BLaER1 (cell line): ENCODE data around the gene TMEM41A.
"Not testable (repeated sequence)": the region's sequence is repeated elsewhere in the genome, so short reads cannot be mapped to it uniquely, and the experiment has no call there.

Experiments
- H3K27ac ChIP-seq: shearing (Covaris generic); formaldehyde crosslinking; 2 replicates; pipeline ENCODE4 v1.8.1; 2022
- H3K27me3 ChIP-seq: shearing (Covaris generic); formaldehyde crosslinking; 2 replicates; pipeline ENCODE4 v1.8.1; 2022
- H3K36me3 ChIP-seq: shearing (Covaris generic); formaldehyde crosslinking; 2 replicates; pipeline ENCODE4 v1.8.1; 2022
- H3K4me1 ChIP-seq: shearing (Covaris generic); formaldehyde crosslinking; 2 replicates; pipeline ENCODE4 v1.8.1; 2022
- H3K4me2 ChIP-seq: shearing (Covaris generic); formaldehyde crosslinking; 2 replicates; pipeline ENCODE4 v1.8.1; 2022
- H3K4me3 ChIP-seq: shearing (Covaris generic); formaldehyde crosslinking; 2 replicates; pipeline ENCODE4 v1.8.1; 2022
- H3K9ac ChIP-seq: shearing (Covaris generic); formaldehyde crosslinking; 2 replicates; pipeline ENCODE4 v1.8.1; 2022
- H3K9me3 ChIP-seq: shearing (Covaris generic); formaldehyde crosslinking; 2 replicates; pipeline ENCODE4 v1.8.1; 2022
- H4K20me1 ChIP-seq: shearing (Covaris generic); formaldehyde crosslinking; 2 replicates; pipeline ENCODE4 v1.8.1; 2022
- Cebpa-rat ChIP-seq: shearing (Covaris generic); IDR thresholded peaks from 2 replicates; pipeline ENCODE4 v1.8.1; 2022

Gene TMEM41A

DNA sequence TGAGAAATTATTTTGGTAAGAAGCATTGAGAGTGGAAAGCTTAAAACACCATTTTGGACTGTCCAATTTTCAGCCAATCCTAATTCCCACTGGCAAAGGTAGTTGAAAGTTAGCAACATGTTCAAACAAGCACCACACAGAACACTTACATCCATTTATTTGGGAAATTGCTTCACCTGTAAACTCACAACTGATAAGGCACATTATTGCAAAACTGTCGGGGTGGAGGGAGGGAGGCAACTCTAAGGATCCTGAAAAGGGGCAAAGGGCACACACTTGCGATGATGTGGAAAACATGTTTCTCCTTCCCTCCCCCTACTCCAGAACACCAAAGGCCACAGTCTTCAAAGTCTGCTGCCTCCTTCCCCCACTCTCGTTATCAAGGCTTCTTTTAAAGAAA, 9.4 kb downstream of the TMEM41A start:
- Histone ChIP-seq H3K9me3 (no peaks in the 10 kb centered on the region), H3K27me3 (no peaks in the 10 kb centered on the region), H4K20me1 (peaks cover 10% of the 10 kb centered on the region; the same call in 1 of the 2 replicates), H3K36me3 (peaks cover 88% of the 10 kb centered on the region), H3K4me2 (no peak overlapping the region), H3K9ac (no peak overlapping the region), H3K4me1 (no peaks in the 10 kb centered on the region), H3K27ac (no peak overlapping the region), H3K4me3 (no peak overlapping the region)
- no peak for TF ChIP-seq Cebpa-rat

DNA sequence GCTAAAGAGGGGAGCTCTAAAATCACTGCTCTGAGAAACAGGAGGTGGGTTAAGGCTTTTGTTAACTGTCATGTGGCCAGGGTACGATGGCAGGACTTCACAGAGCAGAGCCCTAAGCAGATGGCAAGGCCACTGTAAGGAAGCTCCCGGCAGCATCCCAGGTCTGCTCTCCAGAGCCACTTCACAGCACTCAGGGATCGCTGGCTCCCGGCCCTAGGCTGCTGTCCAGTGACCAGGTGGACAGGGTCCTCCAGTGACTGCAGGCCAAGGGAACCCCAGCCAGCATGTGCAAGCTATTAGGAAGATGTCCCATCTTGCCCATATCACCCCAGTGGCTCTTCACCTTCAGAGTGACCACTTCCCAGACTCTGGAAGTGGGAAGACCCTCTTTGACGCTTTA, 10.4 kb downstream of the TMEM41A start:
- Histone ChIP-seq H3K36me3 (peaks cover 78% of the 10 kb centered on the region), H3K27me3 (no peaks in the 10 kb centered on the region), H3K9ac (no peak overlapping the region), H3K4me3 (no peak overlapping the region), H3K9me3 (no peaks in the 10 kb centered on the region), H3K27ac (no peak overlapping the region), H3K4me1 (no peaks in the 10 kb centered on the region), H3K4me2 (no peak overlapping the region), H4K20me1 (no peaks in the 10 kb centered on the region)
- no peak for TF ChIP-seq Cebpa-rat

DNA sequence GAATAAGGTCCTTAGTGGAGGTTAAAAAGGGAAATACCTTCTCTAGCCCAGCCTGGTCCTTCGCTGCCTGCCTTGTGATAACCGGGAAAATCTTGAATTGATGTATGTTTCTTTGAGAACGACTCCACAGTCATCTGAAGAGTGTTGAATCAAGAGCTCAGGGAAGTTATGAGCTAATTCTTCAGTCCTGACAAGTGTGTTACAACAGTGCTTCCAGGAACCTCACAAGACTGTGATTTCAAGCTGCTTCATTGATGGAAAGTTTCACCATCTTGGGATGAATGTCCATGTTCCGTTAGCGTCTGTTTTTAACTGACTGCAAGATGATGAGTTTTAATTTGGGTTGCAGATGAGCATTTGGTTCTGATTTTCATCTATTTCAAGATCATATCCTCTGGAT, 12.4 kb downstream of the TMEM41A start:
- no peak overlapping the region for H3K4me3 ChIP-seq
- no peak overlapping the region for H3K9ac ChIP-seq
- no peaks in the 10 kb centered on the region for H3K27me3 ChIP-seq
- no peaks in the 10 kb centered on the region for H3K4me1 ChIP-seq
- H3K27ac ChIP-seq = no peak overlapping the region
- no peak for TF ChIP-seq Cebpa-rat
- no peaks in the 10 kb centered on the region for H4K20me1 ChIP-seq
- H3K4me2 ChIP-seq = no peak overlapping the region
- no peaks in the 10 kb centered on the region for H3K9me3 ChIP-seq
- H3K36me3 ChIP-seq = peaks cover 64% of the 10 kb centered on the region

DNA sequence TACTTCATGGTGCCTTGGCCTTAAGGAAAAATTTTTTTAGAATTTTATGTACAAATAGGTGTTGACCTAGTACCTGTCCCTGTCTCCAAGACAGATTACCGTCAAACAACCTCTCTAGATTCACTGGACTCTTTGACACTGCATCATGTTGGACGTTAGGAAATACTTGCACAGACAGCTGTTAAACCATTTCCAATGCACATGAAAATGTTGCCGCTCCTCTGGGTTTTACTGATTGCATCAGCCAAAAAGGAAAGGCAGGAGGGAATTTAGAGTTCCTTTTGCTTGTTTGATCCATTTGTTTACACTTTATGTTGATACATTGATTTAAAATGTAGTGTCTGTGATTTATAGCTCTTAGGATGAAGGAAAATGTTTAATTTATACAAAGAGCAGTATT, 14.5 kb downstream of the TMEM41A start:
- no peak overlapping the region for H3K27ac ChIP-seq
- no peak overlapping the region for H3K4me3 ChIP-seq
- no peak for TF ChIP-seq Cebpa-rat
- peaks cover 58% of the 10 kb centered on the region for H3K36me3 ChIP-seq
- peaks cover 11% of the 10 kb centered on the region; the same call in 1 of the 2 replicates for H3K9me3 ChIP-seq
- no peaks in the 10 kb centered on the region for H3K27me3 ChIP-seq
- H3K4me2 ChIP-seq = no peak overlapping the region
- H4K20me1 ChIP-seq = no peaks in the 10 kb centered on the region
- H3K4me1 ChIP-seq = no peaks in the 10 kb centered on the region
- no peak overlapping the region for H3K9ac ChIP-seq

DNA sequence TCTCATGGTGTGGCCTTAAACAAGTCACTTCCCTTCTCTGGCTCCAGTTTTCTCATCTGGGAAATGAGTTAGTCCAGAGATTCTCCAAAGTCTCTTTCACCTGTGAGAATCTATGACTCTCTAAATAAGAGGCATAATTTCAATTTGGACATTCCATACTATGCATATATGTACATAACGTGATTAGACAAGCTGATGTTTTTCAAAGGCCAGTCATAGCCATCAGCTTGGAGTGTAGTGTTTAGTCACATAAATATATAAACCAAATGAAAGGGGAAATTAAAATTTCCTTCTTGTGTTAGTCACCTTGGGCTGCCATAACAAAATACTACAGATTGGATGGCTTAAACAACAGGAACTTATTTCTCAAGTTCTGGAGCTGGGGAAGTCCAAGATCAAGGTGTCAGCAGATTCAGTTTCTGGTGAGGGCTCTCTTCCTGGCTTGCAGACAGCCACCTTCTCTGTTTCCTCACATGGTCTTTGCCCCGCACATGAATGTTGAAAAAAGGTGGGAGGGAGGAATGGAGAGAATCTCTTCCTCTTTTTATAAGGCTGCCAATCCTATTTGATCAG, 19.4 kb downstream of the TMEM41A start:
- H3K4me1 ChIP-seq = no peaks in the 10 kb centered on the region
- no peak overlapping the region for H3K9ac ChIP-seq
- no peak for TF ChIP-seq Cebpa-rat

DNA sequence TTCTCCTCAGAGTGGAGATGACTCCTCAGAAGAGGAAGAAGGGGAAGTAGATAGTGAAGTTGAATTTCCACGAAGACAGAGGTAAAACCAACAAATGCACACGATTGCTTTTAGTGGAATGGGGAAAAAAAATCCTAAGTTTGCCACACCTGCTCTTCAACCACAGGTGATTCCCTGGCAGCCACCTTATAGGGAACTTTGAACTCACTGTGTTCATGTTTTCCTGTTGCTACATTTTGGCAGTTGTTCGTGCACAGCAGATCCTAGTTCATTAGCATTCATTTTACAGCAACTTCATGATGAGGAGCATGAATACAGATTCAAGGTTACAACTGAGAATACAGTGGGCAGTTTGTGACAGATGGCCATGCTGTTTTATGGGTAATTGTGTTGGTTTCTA, 21.5 kb downstream of the TMEM41A start:
- Histone ChIP-seq H3K27me3 (no peaks in the 10 kb centered on the region), H3K4me3 (no peak overlapping the region), H3K27ac (no peak overlapping the region), H3K9me3 (peaks cover 11% of the 10 kb centered on the region; the same call in 1 of the 2 replicates), H4K20me1 (no peaks in the 10 kb centered on the region), H3K36me3 (peaks cover 21% of the 10 kb centered on the region; the same call in 1 of the 2 replicates), H3K4me2 (no peak overlapping the region), H3K9ac (no peak overlapping the region), H3K4me1 (no peaks in the 10 kb centered on the region)
- no peak for TF ChIP-seq Cebpa-rat

More for the DNA sequence above, 19.4 kb downstream of the TMEM41A start:
- Histone ChIP-seq H3K4me2 (no peak overlapping the region), H4K20me1 (no peaks in the 10 kb centered on the region), H3K4me3 (no peak overlapping the region), H3K9me3 (peaks cover 11% of the 10 kb centered on the region; the same call in 1 of the 2 replicates), H3K36me3 (peaks cover 21% of the 10 kb centered on the region; the same call in 1 of the 2 replicates), H3K27me3 (no peaks in the 10 kb centered on the region), H3K27ac (no peak overlapping the region)

DNA sequence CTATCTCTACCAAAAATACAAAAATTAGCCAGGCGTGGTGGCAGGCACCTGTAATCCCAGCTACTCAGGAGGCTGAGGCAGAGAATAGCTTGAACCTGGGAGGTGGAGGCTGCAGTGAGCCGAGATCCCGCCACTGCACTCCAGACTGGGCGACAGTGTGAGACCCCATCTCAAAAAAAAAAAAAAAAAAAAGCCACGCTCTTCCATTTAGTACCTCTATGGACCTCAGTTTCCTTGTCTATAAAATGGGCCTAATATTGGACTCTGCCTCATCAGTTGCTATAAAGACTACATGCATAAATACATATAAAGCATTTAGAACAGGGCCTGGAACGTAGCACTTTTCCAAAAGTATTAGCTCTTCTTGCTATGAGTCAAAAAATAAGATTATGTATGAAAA, 23.9 kb downstream of the TMEM41A start:
- H3K9me3 ChIP-seq, H4K20me1 ChIP-seq, H3K27me3 ChIP-seq, H3K9ac ChIP-seq, H3K36me3 ChIP-seq, H3K27ac ChIP-seq, H3K4me1 ChIP-seq, H3K4me2 ChIP-seq, H3K4me3 ChIP-seq: not testable (repeated sequence)

DNA sequence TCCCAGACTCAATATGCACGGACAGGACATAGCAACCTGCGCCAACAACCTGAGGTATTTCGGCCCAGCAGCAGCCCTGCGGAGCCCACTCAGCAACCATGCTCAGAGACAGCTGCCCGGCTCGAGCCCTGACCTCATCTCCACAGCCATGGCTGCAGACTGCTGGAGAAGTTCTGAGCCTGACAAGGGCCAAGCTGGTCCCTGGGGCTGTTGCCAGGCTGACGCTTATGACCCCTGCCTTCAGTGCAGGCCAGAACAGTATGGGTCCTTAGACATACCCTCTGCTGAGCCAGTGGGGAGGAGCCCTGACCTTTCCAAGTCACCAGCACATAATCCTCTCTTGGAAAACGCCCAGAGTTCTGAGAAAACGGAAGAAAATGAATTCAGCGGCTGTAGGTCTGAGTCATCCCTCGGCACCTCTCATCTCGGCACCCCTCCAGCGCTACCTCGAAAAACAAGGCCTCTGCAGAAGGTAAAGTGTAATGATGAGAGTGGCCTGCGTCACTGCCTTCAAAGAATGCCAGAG, 25.5 kb downstream of the TMEM41A start:
- H3K27ac ChIP-seq = no peak overlapping the region
- no peak overlapping the region for H3K4me2 ChIP-seq
- H3K4me1 ChIP-seq = no peaks in the 10 kb centered on the region
- no peaks in the 10 kb centered on the region for H4K20me1 ChIP-seq
- no peak overlapping the region for H3K4me3 ChIP-seq
- H3K9me3 ChIP-seq = no peaks in the 10 kb centered on the region
- H3K27me3 ChIP-seq = no peaks in the 10 kb centered on the region
- H3K9ac ChIP-seq = no peak overlapping the region
- peaks cover 6% of the 10 kb centered on the region; the same call in 1 of the 2 replicates for H3K36me3 ChIP-seq
- TF ChIP-seq Cebpa-rat = no peak

DNA sequence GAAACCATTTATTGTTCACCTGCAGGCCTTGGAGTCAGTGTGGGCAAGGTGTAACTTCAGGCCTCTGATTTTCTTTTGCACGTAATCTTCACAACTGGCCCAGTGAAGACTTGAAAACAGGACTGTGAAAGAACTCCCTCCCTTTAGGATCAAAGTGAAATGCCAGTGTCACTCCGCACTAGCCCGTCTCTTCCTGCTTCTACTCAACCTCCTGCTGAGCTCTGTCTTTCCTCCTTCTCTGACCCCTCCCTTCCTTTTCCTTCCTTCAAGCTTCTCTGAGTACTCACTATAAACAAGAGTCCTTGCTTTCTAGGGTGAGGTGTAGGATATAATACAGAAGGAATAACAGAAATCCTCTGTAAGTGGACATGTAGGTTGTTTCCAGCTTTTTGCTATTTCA, 28.5 kb downstream of the TMEM41A start:
- Histone ChIP-seq H3K4me1 (no peaks in the 10 kb centered on the region), H3K27ac (no peak overlapping the region), H4K20me1 (no peaks in the 10 kb centered on the region), H3K4me2 (no peak overlapping the region), H3K27me3 (no peaks in the 10 kb centered on the region), H3K9ac (no peak overlapping the region), H3K9me3 (no peaks in the 10 kb centered on the region), H3K36me3 (peaks cover 6% of the 10 kb centered on the region; the same call in 1 of the 2 replicates), H3K4me3 (no peak overlapping the region)
- no peak for TF ChIP-seq Cebpa-rat

DNA sequence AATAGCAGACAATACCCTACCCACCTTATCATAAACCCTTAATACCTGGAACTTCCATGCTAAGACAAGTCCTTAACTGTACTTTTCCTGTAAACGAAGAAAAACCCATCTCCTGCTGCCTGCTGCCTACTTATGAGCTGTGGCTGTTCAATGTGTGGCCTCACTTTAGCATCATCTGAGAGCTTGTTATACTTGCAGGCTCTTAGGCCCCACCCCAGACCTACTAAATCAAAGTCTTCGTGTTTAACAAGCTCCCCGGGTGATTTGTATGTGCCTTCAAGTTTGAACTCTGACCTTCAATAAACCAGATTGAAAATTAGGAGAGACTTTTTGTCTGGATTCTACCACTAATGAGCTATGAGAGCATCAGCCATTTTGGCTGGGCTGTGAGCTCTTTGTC, 29.3 kb downstream of the TMEM41A start:
- no peaks in the 10 kb centered on the region for H3K9me3 ChIP-seq
- H3K4me1 ChIP-seq = no peaks in the 10 kb centered on the region
- no peaks in the 10 kb centered on the region for H3K27me3 ChIP-seq
- H3K9ac ChIP-seq = no peak overlapping the region
- peaks cover 6% of the 10 kb centered on the region; the same call in 1 of the 2 replicates for H3K36me3 ChIP-seq
- H3K4me2 ChIP-seq = no peak overlapping the region
- H3K27ac ChIP-seq = no peak overlapping the region
- no peaks in the 10 kb centered on the region for H4K20me1 ChIP-seq
- no peak for TF ChIP-seq Cebpa-rat
- H3K4me3 ChIP-seq = no peak overlapping the region

DNA sequence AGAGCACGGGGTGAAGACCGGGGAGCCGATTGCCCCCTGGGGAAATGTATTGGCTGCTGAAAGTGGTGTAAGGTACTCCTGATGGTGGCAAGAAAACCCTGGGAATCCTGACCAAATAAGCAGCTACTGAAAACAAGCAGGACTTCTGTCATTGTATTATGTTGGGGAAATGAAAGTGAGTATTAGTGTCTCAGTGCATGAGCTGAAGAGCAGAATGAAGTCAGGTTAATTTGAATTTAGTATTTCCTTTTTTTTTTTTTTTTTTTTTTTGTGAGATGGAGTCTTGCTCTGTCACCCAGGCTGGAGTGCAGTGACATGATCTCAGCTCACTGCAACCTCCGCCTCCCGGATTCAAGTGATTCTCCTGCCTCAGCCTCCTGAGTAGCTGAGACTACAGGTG, 32.7 kb downstream of the TMEM41A start:
- not testable (repeated sequence) for H3K27me3 ChIP-seq, H3K9ac ChIP-seq, H3K36me3 ChIP-seq, H3K9me3 ChIP-seq, H3K4me2 ChIP-seq, H3K4me3 ChIP-seq, H3K27ac ChIP-seq, H4K20me1 ChIP-seq, H3K4me1 ChIP-seq
